Upper lobe of right lung (tissue), 1 donor: ENCODE data around the gene INHBC. TPM values are rescaled to one million over a fixed set of nuclear protein-coding genes. Genes with fewer than 3 reads are reported as not detected.

Experiments
- ATAC-seq: fragments of 200-7000 bp; cut with Tn5 transposase; one replicate; pipeline ENCODE4 v1.9.1; 2020; ENCODE audit warnings: mild to moderate bottlenecking, moderate library complexity
- DNase-seq: peaks from one replicate; pipeline ENCODE4 v3.0.0-alpha.2; 2020
- H3K27ac ChIP-seq: fragments of 200-600 bp; one replicate; pipeline ENCODE4 v1.8.0; 2022
- H3K27me3 ChIP-seq: fragments of 200-600 bp; one replicate; pipeline ENCODE4 v1.8.0; 2022; ENCODE audit warnings: mild to moderate bottlenecking
- H3K36me3 ChIP-seq: fragments of 200-600 bp; one replicate; pipeline ENCODE4 v1.8.0; 2022
- H3K4me1 ChIP-seq: fragments of 200-600 bp; one replicate; pipeline ENCODE4 v1.8.0; 2022
- H3K4me3 ChIP-seq: fragments of 200-600 bp; one replicate; pipeline ENCODE4 v1.8.0; 2022; ENCODE audit warnings: mild to moderate bottlenecking
- H3K9me3 ChIP-seq: fragments of 200-600 bp; one replicate; pipeline ENCODE4 v1.8.0; 2022
- CTCF ChIP-seq: fragments of 200-600 bp; IDR thresholded peaks from one replicate; pipeline ENCODE4 v1.8.0; 2022; ENCODE audit warnings: antibody characterized with exemption
- intact Hi-C: fragments of 100-400 bp; cut with DNase I; formaldehyde crosslinking; loops from one replicate; pipeline ENCODE4 v1.11.0; 2022
- total RNA-seq: library from RNA; stranded (reverse); fragmentation: NEBNext Ultra II Directional; extraction: Animal tissue kit (Norgen Biotek cat#: 25700); gene quantifications from one replicate; pipeline ENCODE4 v1.2.1, GENCODE V29; 2021
- donor health status: DM: no; HTN: yes; CAD: no; lungs with severe emphysema.

Gene INHBC
- total RNA-seq, 1 donor from 2014 or later = not detected

GRCh38 chr12:57498571-57498970, 64.0 kb downstream of the INHBC start:
- Histone ChIP-seq H3K4me3 (no peak overlapping the region), H3K9me3 (no peaks in the 10 kb centered on the region), H3K36me3 (peaks cover 67% of the 10 kb centered on the region), H3K27ac (no peak overlapping the region), H3K4me1 (no peaks in the 10 kb centered on the region), H3K27me3 (no peaks in the 10 kb centered on the region)
- DNase-seq (no peak), ATAC-seq (no peak)
- TF ChIP-seq CTCF = no peak
- intact Hi-C loops = no loop called here

GRCh38 chr12:57500213-57500612, 65.6 kb downstream of the INHBC start:
- Histone ChIP-seq H3K36me3 (peaks cover 80% of the 10 kb centered on the region), H3K9me3 (no peaks in the 10 kb centered on the region), H3K4me1 (no peaks in the 10 kb centered on the region), H3K4me3 (no peak overlapping the region), H3K27me3 (no peaks in the 10 kb centered on the region), H3K27ac (no peak overlapping the region)
- TF ChIP-seq CTCF = no peak
- intact Hi-C loops = no loop called here
- DNase-seq (no peak), ATAC-seq (no peak)

Other genes with a start within 250 kb of the INHBC start
- not detected for gene NXPH4, start 218.0 kb upstream of the INHBC start, total RNA-seq
- gene SHMT2, start 205.1 kb upstream of the INHBC start, total RNA-seq = 59.2 TPM
- gene STAC3, start 183.6 kb upstream of the INHBC start, total RNA-seq = 6.0 TPM
- 81.0 TPM for gene R3HDM2, start 3.7 kb upstream of the INHBC start, total RNA-seq
- gene INHBE, start 20.5 kb downstream of the INHBC start, total RNA-seq = not detected
- gene GLI1, start 25.0 kb downstream of the INHBC start, total RNA-seq = 1.4 TPM
- gene ARHGAP9, start 45.1 kb downstream of the INHBC start, total RNA-seq = 37.7 TPM
- 141 TPM for gene MARS1, start 53.3 kb downstream of the INHBC start, total RNA-seq
- gene DDIT3, start 85.7 kb downstream of the INHBC start, total RNA-seq = 47.3 TPM
- 85.8 TPM for gene MBD6, start 88.0 kb downstream of the INHBC start, total RNA-seq
- 90.7 TPM for gene DCTN2, start 112.4 kb downstream of the INHBC start, total RNA-seq
- 0.14 TPM for gene KIF5A, start 115.3 kb downstream of the INHBC start, total RNA-seq
- gene PIP4K2C, start 156.4 kb downstream of the INHBC start, total RNA-seq = 31.0 TPM
- 26.0 TPM for gene DTX3, start 170.0 kb downstream of the INHBC start, total RNA-seq
- gene ARHGEF25, start 176.7 kb downstream of the INHBC start, total RNA-seq = 16.3 TPM
- 0.93 TPM for gene B4GALNT1, start 198.4 kb downstream of the INHBC start, total RNA-seq